HepG2 (cell line): Measurements from ENCODE around the gene ABCA4. TPM values are rescaled to one million over a fixed set of nuclear protein-coding genes. Genes with fewer than 3 reads are reported as not detected.

Source experiments
- ATF7 ChIP-seq, 2 experiments: fragments of 450-650 bp in 1 of 2; sonication (generic) in 1 of 2; formaldehyde crosslinking in 1 of 2; IDR thresholded peaks; 2 replicates each; pipeline versions ENCODE4 v1.4.0 to v1.6.1; 2016 to 2020; ENCODE audit warnings: antibody characterized with exemption in 1 of 2, mild to moderate bottlenecking in 1 of 2, missing genetic modification reagents in 1 of 2
- CSRNP1 ChIP-seq: sonication (generic); formaldehyde crosslinking; IDR thresholded peaks from 2 replicates; pipeline ENCODE4 v1.8.1; 2023; ENCODE audit warnings: mild to moderate bottlenecking, missing genetic modification reagents
- GABPA ChIP-seq, 2 experiments: IDR thresholded peaks; 2 replicates each; pipeline ENCODE4 v1.6.1; 2011 to 2016; ENCODE audit warnings: low read depth in 2 of 2, low read length in 1 of 2, missing biosample characterization in 1 of 2, missing genetic modification characterization in 1 of 2
- RXRB ChIP-seq: IDR thresholded peaks from 2 replicates; pipeline ENCODE4 v1.6.1; 2016; ENCODE audit warnings: borderline replicate concordance, missing genetic modification reagents, missing compliant biosample characterization
- SAP130 ChIP-seq: IDR thresholded peaks from 2 replicates; pipeline ENCODE4 v1.6.1; 2016; ENCODE audit warnings: low read depth
- SCMH1 ChIP-seq: sonication (generic); formaldehyde crosslinking; IDR thresholded peaks from 2 replicates; pipeline ENCODE4 v1.9.0; 2021; ENCODE audit warnings: missing genetic modification reagents, mild to moderate bottlenecking, borderline replicate concordance
- ZBTB43 ChIP-seq: sonication (generic); formaldehyde crosslinking; conservative IDR thresholded peaks from 2 replicates; pipeline ENCODE4 v1.4.0; 2020; ENCODE audit warnings: missing genetic modification reagents
- ZNF260 ChIP-seq: sonication (generic); formaldehyde crosslinking; IDR thresholded peaks from 2 replicates; pipeline ENCODE4 v1.4.0; 2020; ENCODE audit warnings: missing genetic modification reagents, low read depth, mild to moderate bottlenecking, borderline replicate concordance
- ZNF382 ChIP-seq: sonication (generic); formaldehyde crosslinking; IDR thresholded peaks from 2 replicates; pipeline ENCODE4 v1.5.0; 2020; ENCODE audit warnings: missing genetic modification reagents, mild to moderate bottlenecking, borderline replicate concordance
- polyA plus RNA-seq, 8 experiments: library from polyadenylated mRNA; depleted of rRNA in 3 of 8; stranded (reverse) in 7 of 8; unstranded in 1 of 8; fragments of >200 nt; fragmentation: Illumina TruSeq in 4 of 8; extraction: Trizol in 4 of 8; gene quantifications; 2 replicates each; pipeline versions ENCODE4 v1.2.1 to v1.2.3, GENCODE V29; 2011 to 2016; ENCODE audit warnings: low read depth in 4 of 8, missing spikeins in 1 of 8, mixed read lengths in 1 of 8; ENCODE audit not compliant: insufficient read depth in 1 of 8
- total RNA-seq, 5 experiments: library from RNA; depleted of rRNA; stranded (reverse); fragments of >200 nt; fragmentation: Illumina TruSeq; extraction: Trizol; gene quantifications; 2 replicates each; pipeline ENCODE4 v1.2.3, GENCODE V29; 2016; ENCODE audit warnings: low read depth in 1 of 5
- TF ChIP-seq, protein P1 (sequence below): sonication (generic); formaldehyde crosslinking; conservative IDR thresholded peaks from 2 replicates; pipeline ENCODE4 v1.4.0; 2020; ENCODE audit warnings: missing genetic modification reagents
- TF ChIP-seq, protein P2 (sequence below): sonication (generic); formaldehyde crosslinking; IDR thresholded peaks from 2 replicates; pipeline ENCODE4 v1.5.1; 2020; ENCODE audit warnings: mild to moderate bottlenecking, missing genetic modification reagents, moderate library complexity
- TF ChIP-seq, protein P3 (sequence below): sonication (generic); formaldehyde crosslinking; IDR thresholded peaks from 2 replicates; pipeline ENCODE4 v1.8.1; 2022; ENCODE audit warnings: mild to moderate bottlenecking, missing genetic modification reagents
- TF ChIP-seq, protein P4 (sequence below): sonication (generic); formaldehyde crosslinking; IDR thresholded peaks from 2 replicates; pipeline ENCODE4 v1.4.0; 2020; ENCODE audit warnings: missing genetic modification reagents

The ABCA4 gene
- total and polyA plus RNA-seq, 2 of the 13 experiments (the other 11 are each of a cell fraction or from before 2014, with no cell fraction given) = 0.24 to 0.67 TPM

DNA sequence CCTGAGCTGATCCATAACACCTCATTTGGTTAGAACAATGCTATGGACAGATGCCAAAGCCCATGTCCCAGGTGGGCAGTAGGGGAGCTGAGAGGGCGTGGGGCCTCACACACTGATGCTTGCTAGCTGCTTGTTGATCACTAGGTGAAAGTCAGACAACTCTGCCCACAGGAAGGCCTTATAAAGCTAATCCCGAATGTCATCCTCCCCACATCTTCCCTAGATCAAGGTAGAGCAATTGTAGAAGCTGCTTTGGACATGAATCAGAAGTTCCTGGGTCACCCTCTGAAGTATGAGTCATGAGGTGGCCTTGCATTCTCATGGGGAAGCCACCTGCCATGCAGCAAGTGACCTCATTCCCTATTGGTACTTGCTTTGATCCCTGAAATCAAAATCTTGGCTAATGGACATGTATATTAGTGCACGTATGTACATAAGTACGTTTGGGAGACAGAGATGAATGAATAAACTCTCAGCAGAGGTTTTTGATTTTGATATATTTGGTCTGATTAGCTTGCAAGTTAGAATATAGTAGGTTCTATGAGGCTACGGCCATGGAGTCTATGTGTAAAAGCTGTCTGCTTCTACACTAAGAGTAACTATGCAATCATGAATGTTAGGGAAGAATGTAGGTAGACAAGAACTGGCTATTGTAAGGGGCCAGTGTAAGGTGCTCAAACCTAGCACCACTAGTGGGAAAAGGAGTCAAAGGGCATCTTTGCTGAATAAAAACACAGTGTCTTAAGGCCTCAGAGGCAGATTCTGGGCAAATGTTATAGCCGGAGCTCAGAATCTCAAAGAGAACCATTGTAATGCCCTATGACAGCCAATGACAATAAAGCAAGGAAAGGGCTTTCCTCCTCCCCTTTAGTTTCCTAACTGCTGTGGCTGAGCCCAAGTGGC lies 52.6 kb downstream of the ABCA4 start (continued):
- TF ChIP-seq ZBTB43 (CRISPR knock-in tag) = 0 out of 2 replicates have a peak, but pooled peaks have one; percentile 27
- TF ChIP-seq, protein P1, sequence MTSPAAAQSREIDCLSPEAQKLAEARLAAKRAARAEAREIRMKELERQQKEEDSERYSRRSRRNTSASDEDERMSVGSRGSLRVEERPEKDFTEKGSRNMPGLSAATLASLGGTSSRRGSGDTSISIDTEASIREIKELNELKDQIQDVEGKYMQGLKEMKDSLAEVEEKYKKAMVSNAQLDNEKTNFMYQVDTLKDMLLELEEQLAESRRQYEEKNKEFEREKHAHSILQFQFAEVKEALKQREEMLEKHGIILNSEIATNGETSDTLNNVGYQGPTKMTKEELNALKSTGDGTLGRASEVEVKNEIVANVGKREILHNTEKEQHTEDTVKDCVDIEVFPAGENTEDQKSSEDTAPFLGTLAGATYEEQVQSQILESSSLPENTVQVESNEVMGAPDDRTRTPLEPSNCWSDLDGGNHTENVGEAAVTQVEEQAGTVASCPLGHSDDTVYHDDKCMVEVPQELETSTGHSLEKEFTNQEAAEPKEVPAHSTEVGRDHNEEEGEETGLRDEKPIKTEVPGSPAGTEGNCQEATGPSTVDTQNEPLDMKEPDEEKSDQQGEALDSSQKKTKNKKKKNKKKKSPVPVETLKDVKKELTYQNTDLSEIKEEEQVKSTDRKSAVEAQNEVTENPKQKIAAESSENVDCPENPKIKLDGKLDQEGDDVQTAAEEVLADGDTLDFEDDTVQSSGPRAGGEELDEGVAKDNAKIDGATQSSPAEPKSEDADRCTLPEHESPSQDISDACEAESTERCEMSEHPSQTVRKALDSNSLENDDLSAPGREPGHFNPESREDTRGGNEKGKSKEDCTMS (CRISPR knock-in tag) = no peak
- TF ChIP-seq ZNF382 (CRISPR knock-in tag) = no peak
- TF ChIP-seq, protein P2, sequence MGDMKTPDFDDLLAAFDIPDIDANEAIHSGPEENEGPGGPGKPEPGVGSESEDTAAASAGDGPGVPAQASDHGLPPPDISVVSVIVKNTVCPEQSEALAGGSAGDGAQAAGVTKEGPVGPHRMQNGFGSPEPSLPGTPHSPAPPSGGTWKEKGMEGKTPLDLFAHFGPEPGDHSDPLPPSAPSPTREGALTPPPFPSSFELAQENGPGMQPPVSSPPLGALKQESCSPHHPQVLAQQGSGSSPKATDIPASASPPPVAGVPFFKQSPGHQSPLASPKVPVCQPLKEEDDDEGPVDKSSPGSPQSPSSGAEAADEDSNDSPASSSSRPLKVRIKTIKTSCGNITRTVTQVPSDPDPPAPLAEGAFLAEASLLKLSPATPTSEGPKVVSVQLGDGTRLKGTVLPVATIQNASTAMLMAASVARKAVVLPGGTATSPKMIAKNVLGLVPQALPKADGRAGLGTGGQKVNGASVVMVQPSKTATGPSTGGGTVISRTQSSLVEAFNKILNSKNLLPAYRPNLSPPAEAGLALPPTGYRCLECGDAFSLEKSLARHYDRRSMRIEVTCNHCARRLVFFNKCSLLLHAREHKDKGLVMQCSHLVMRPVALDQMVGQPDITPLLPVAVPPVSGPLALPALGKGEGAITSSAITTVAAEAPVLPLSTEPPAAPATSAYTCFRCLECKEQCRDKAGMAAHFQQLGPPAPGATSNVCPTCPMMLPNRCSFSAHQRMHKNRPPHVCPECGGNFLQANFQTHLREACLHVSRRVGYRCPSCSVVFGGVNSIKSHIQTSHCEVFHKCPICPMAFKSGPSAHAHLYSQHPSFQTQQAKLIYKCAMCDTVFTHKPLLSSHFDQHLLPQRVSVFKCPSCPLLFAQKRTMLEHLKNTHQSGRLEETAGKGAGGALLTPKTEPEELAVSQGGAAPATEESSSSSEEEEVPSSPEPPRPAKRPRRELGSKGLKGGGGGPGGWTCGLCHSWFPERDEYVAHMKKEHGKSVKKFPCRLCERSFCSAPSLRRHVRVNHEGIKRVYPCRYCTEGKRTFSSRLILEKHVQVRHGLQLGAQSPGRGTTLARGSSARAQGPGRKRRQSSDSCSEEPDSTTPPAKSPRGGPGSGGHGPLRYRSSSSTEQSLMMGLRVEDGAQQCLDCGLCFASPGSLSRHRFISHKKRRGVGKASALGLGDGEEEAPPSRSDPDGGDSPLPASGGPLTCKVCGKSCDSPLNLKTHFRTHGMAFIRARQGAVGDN (CRISPR knock-in tag) = no peak
- TF ChIP-seq, protein P3, sequence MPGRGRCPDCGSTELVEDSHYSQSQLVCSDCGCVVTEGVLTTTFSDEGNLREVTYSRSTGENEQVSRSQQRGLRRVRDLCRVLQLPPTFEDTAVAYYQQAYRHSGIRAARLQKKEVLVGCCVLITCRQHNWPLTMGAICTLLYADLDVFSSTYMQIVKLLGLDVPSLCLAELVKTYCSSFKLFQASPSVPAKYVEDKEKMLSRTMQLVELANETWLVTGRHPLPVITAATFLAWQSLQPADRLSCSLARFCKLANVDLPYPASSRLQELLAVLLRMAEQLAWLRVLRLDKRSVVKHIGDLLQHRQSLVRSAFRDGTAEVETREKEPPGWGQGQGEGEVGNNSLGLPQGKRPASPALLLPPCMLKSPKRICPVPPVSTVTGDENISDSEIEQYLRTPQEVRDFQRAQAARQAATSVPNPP (CRISPR knock-in tag) = no peak
- TF ChIP-seq ZNF260 = no peak
- TF ChIP-seq GABPA (IDR thresholded peaks at IDR 0.05; ENCODE audit: low read depth, low read length) = no peak
- TF ChIP-seq GABPA (CRISPR knock-in tag; IDR thresholded peaks at IDR 0.05; ENCODE audit: low read depth) = no peak
- TF ChIP-seq CSRNP1 (CRISPR knock-in tag) = no peak
- TF ChIP-seq, protein P4, sequence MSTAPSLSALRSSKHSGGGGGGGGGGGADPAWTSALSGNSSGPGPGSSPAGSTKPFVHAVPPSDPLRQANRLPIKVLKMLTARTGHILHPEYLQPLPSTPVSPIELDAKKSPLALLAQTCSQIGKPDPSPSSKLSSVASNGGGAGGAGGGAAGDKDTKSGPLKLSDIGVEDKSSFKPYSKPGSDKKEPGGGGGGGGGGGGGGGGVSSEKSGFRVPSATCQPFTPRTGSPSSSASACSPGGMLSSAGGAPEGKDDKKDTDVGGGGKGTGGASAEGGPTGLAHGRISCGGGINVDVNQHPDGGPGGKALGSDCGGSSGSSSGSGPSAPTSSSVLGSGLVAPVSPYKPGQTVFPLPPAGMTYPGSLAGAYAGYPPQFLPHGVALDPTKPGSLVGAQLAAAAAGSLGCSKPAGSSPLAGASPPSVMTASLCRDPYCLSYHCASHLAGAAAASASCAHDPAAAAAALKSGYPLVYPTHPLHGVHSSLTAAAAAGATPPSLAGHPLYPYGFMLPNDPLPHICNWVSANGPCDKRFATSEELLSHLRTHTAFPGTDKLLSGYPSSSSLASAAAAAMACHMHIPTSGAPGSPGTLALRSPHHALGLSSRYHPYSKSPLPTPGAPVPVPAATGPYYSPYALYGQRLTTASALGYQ = peak; percentile 27; the same call in 1 of the 2 replicates
- TF ChIP-seq SCMH1 = no peak
- TF ChIP-seq ATF7 (IDR thresholded peaks at IDR 0.05) = peak; percentile 52; the same call in 1 of the 2 replicates
- TF ChIP-seq ATF7 (CRISPR knock-in tag; IDR thresholded peaks at IDR 0.05) = peak; percentile 45; the same call in 1 of the 2 replicates
- peak; percentile 71 for TF ChIP-seq SAP130 (CRISPR knock-in tag)
- peak; percentile 82 for TF ChIP-seq RXRB
